Activated CD8-positive, alpha-beta T cell treated with anti-CD3 and anti-CD28 coated beads for 36 hours (primary cell): ENCODE results near the gene POU2F1. TPM values are rescaled to one million over a fixed set of nuclear protein-coding genes. Genes with fewer than 3 reads are reported as not detected.

Experiments used
- ATAC-seq: fragments of 200-7000 bp; cut with Tn5 transposase; one replicate; pipeline ENCODE4 v1.10.0; 2021; ENCODE audit warnings: mild to moderate bottlenecking, moderate library complexity
- CTCF ChIA-PET: fragments of 350-600 bp; sonication (Branson Sonifier 250); formaldehyde crosslinking; loops from one replicate; lab custom pipeline; 2021; ENCODE audit warnings: antibody characterized with exemption; lab: Charles Lee
- POLR2A ChIA-PET: fragments of 350-600 bp; sonication (Branson Sonifier 250); formaldehyde crosslinking; loops from one replicate; lab custom pipeline; 2021; ENCODE audit warnings: antibody characterized with exemption; lab: Charles Lee
- DNase-seq: peaks from one replicate; pipeline ENCODE4 v3.0.0-alpha.2; 2020
- H3K27ac Mint-ChIP-seq: one replicate; pipeline ENCODE4 v1.8.0; 2021; ENCODE audit warnings: mild to moderate bottlenecking, mixed read lengths
- H3K27me3 Mint-ChIP-seq: one replicate; pipeline ENCODE4 v1.8.0; 2021; ENCODE audit warnings: mixed read lengths
- H3K36me3 Mint-ChIP-seq: one replicate; pipeline ENCODE4 v1.8.0; 2021; ENCODE audit warnings: low read depth, mixed read lengths
- H3K4me1 Mint-ChIP-seq: one replicate; pipeline ENCODE4 v1.8.0; 2021; ENCODE audit warnings: low read depth, mixed read lengths
- H3K4me3 Mint-ChIP-seq: one replicate; pipeline ENCODE4 v1.8.0; 2021; ENCODE audit warnings: mild to moderate bottlenecking, moderate library complexity, mixed read lengths
- H3K9me3 Mint-ChIP-seq: one replicate; pipeline ENCODE4 v1.8.0; 2021; ENCODE audit warnings: mixed read lengths
- CTCF ChIP-seq: fragments of 200-600 bp; IDR thresholded peaks from one replicate; pipeline ENCODE4 v1.8.0; 2022; ENCODE audit warnings: antibody characterized with exemption, mild to moderate bottlenecking
- intact Hi-C: fragments of 100-400 bp; cut with micrococcal nuclease; formaldehyde crosslinking; loops from one replicate; pipeline ENCODE4 v1.10.0; 2022
- total RNA-seq, 2 experiments: library from RNA; stranded (reverse); gene quantifications; one replicate each; pipeline ENCODE4 v1.2.3, GENCODE V29; 2021

POU2F1 gene
- total RNA-seq, 2 experiments from 2014 or later = 23.6 to 24.2 TPM

GRCh38 chr1:167208624-167208976 is 12.1 kb upstream of the POU2F1 start:
- ATAC-seq (no peak), DNase-seq (peak; percentile 6)
- intact Hi-C loops = no loop called here
- Mint-ChIP-seq H3K27ac (peak overlapping the region; percentile 83), H3K27me3 (peaks cover 2% of the 10 kb centered on the region), H3K36me3 (peaks cover 11% of the 10 kb centered on the region), H3K4me1 (peaks cover 14% of the 10 kb centered on the region), H3K4me3 (no peak overlapping the region), H3K9me3 (peaks cover 21% of the 10 kb centered on the region)
- POLR2A ChIA-PET = interaction anchor here (1.2 kb wide), 1 partner anchor 11 kb away, joined by 4 read pairs; the partner anchor contains the start of gene POU2F1
- no peak for TF ChIP-seq CTCF
- CTCF ChIA-PET = interaction anchor here (1.0 kb wide), 1 partner anchor 11 kb away, joined by 4 read pairs; the partner anchor contains the start of gene POU2F1

GRCh38 chr1:167209044-167209443 is 11.6 kb upstream of the POU2F1 start:
- ATAC-seq = no peak
- DNase-seq = no peak
- no peak overlapping the region for H3K4me3 Mint-ChIP-seq
- TF ChIP-seq CTCF = no peak
- POLR2A ChIA-PET = interaction anchor here (3.0 kb wide), 1 partner anchor 11 kb away, joined by 15 read pairs; the partner anchor contains the start of gene POU2F1
- CTCF ChIA-PET = interaction anchor here (1.0 to 1.2 kb wide), 3 partner anchors 11 to 142 kb away, joined by 3 to 4 read pairs (median 3); partner anchors contain the start of gene POU2F1
- H3K36me3 Mint-ChIP-seq = peaks cover 11% of the 10 kb centered on the region
- peaks cover 21% of the 10 kb centered on the region for H3K9me3 Mint-ChIP-seq
- intact Hi-C loops = no loop called here
- H3K27ac Mint-ChIP-seq = peak overlapping the region; percentile 83
- H3K27me3 Mint-ChIP-seq = peaks cover 2% of the 10 kb centered on the region
- peaks cover 14% of the 10 kb centered on the region for H3K4me1 Mint-ChIP-seq

GRCh38 chr1:167210966-167211674 is 9.6 kb upstream of the POU2F1 start:
- intact Hi-C loops = no loop called here
- Mint-ChIP-seq H3K27me3 (peaks cover 2% of the 10 kb centered on the region), H3K27ac (no peak overlapping the region), H3K4me3 (no peak overlapping the region), H3K9me3 (peaks cover 20% of the 10 kb centered on the region), H3K4me1 (peaks cover 14% of the 10 kb centered on the region), H3K36me3 (peaks cover 7% of the 10 kb centered on the region)
- peak; percentile 25 for ATAC-seq
- TF ChIP-seq CTCF = no peak
- CTCF ChIA-PET = interaction anchor here (2.1 kb wide), 1 partner anchor 9 kb away, joined by 11 read pairs; the partner anchor contains the start of gene POU2F1
- POLR2A ChIA-PET = interaction anchor here (3.0 kb wide), 1 partner anchor 8 kb away, joined by 15 read pairs; the partner anchor contains the start of gene POU2F1
- peak; percentile 5 for DNase-seq

- no peak overlapping the region for H3K27ac Mint-ChIP-seq
- ChIA-PET POLR2A (interaction anchor here (3.0 kb wide), 1 partner anchor 8 kb away, joined by 15 read pairs; the partner anchor contains the start of gene POU2F1), CTCF (interaction anchor here (2.1 kb wide), 1 partner anchor 8 kb away, joined by 11 read pairs; the partner anchor contains the start of gene POU2F1)
- DNase-seq (no peak), ATAC-seq (no peak)
- peaks cover 2% of the 10 kb centered on the region for H3K27me3 Mint-ChIP-seq
- peaks cover 7% of the 10 kb centered on the region for H3K36me3 Mint-ChIP-seq
- TF ChIP-seq CTCF = no peak
- intact Hi-C loops = no loop called here
- peaks cover 20% of the 10 kb centered on the region for H3K9me3 Mint-ChIP-seq
- no peak overlapping the region for H3K4me3 Mint-ChIP-seq
- peaks cover 13% of the 10 kb centered on the region for H3K4me1 Mint-ChIP-seq
These were observed 8.7 kb upstream of the POU2F1 start for GRCh38 chr1:167212025-167212424.

- Mint-ChIP-seq H3K27ac (no peak overlapping the region), H3K36me3 (no peaks in the 10 kb centered on the region), H3K9me3 (no peaks in the 10 kb centered on the region), H3K27me3 (no peaks in the 10 kb centered on the region), H3K4me3 (no peak overlapping the region), H3K4me1 (peaks cover 11% of the 10 kb centered on the region)
- TF ChIP-seq CTCF = no peak
- ATAC-seq (no peak), DNase-seq (no peak)
- intact Hi-C loops = no loop called here
- POLR2A ChIA-PET = interaction anchor here (1.4 kb wide), 1 partner anchor 51 kb away, joined by 4 read pairs; no protein-coding TSS in a partner anchor
- CTCF ChIA-PET = interaction anchor here (4.1 kb wide), 1 partner anchor 157 kb away, joined by 19 read pairs; no protein-coding TSS in a partner anchor
These were observed 3.9 kb upstream of the POU2F1 start for GRCh38 chr1:167216809-167217208.
